GM12878 (cell line): Measurements from ENCODE around the gene RTN4RL1. TPM values are rescaled to one million over a fixed set of nuclear protein-coding genes. Genes with fewer than 3 reads are reported as not detected.
A peak's percentile ranks its signal among the peaks of the same experiment; 100 is the strongest.

ENCODE experiments used
- BCL11A ChIP-seq: IDR thresholded peaks from 2 replicates; pipeline ENCODE4 v1.6.1; 2011; ENCODE audit warnings: low read depth, low read length
- CBX5 ChIP-seq: sonication (generic); IDR thresholded peaks from 2 replicates; pipeline ENCODE4 v1.6.1; 2016; ENCODE audit warnings: low read depth, moderate library complexity, mild to moderate bottlenecking, inconsistent platforms
- CTCF ChIP-seq, 3 experiments: IDR thresholded peaks in 2 of 3; conservative IDR thresholded peaks in 1 of 3; 2 replicates each; pipeline ENCODE4 v1.5.1; 2011; ENCODE audit warnings: low read depth in 3 of 3, low read length in 3 of 3, mild to moderate bottlenecking in 3 of 3, control low read depth in 2 of 3, moderate library complexity in 2 of 3, inconsistent platforms in 1 of 3, mixed read lengths in 1 of 3; ENCODE audit not compliant: control insufficient read depth in 2 of 3, insufficient read depth in 1 of 3; ENCODE audit errors: extremely low read depth in 1 of 3
- E2F8 ChIP-seq: fragments of 450-650 bp; IDR thresholded peaks from 2 replicates; pipeline ENCODE4 v1.6.1; 2018; ENCODE audit warnings: mild to moderate bottlenecking, low read depth, moderate library complexity; ENCODE audit not compliant: partially characterized antibody
- E4F1 ChIP-seq: fragments of 450-650 bp; IDR thresholded peaks from 2 replicates; pipeline ENCODE4 v1.6.1; 2018; ENCODE audit warnings: borderline replicate concordance, mild to moderate bottlenecking; ENCODE audit not compliant: partially characterized antibody
- FOXK2 ChIP-seq: fragments of 450-650 bp; IDR thresholded peaks from 2 replicates; pipeline ENCODE4 v1.6.1; 2017; ENCODE audit warnings: mild to moderate bottlenecking, moderate library complexity
- IRF5 ChIP-seq: fragments of 450-650 bp; IDR thresholded peaks from 2 replicates; pipeline ENCODE4 v1.6.1; 2017; ENCODE audit warnings: borderline replicate concordance
- PAX8 ChIP-seq: fragments of 450-650 bp; IDR thresholded peaks from 2 replicates; pipeline ENCODE4 v1.6.1; 2017; ENCODE audit warnings: mild to moderate bottlenecking, moderate library complexity
- PBX3 ChIP-seq: IDR thresholded peaks from 2 replicates; pipeline ENCODE4 v1.6.1; 2011; ENCODE audit warnings: mild to moderate bottlenecking, low read depth, low read length, moderate library complexity; ENCODE audit not compliant: insufficient replicate concordance
- RELB ChIP-seq: fragments of 450-650 bp; IDR thresholded peaks from 2 replicates; pipeline ENCODE4 v1.6.1; 2017; ENCODE audit warnings: low read depth, mild to moderate bottlenecking, moderate library complexity
- SRF ChIP-seq, 2 experiments: IDR thresholded peaks; 2 replicates each; pipeline ENCODE4 v1.6.1; 2011; ENCODE audit warnings: low read depth in 2 of 2, low read length in 2 of 2, mild to moderate bottlenecking in 1 of 2, moderate library complexity in 1 of 2
- ZBTB40 ChIP-seq: fragments of 450-650 bp; IDR thresholded peaks from 2 replicates; pipeline ENCODE4 v1.6.1; 2016; ENCODE audit warnings: mild to moderate bottlenecking, moderate library complexity, borderline replicate concordance
- polyA plus RNA-seq, 11 experiments: library from polyadenylated mRNA; depleted of rRNA in 4 of 11; unstranded in 6 of 11; stranded (reverse) in 5 of 11; fragments of >200 nt; fragmentation: Nextera tagmentation in 4 of 11; fragmentation: Illumina TruSeq in 1 of 11; extraction: Ambion mirVana in 4 of 11; extraction: Trizol in 1 of 11; gene quantifications; 1 replicate in 1 of 11; 2 replicates in 10 of 11; pipeline versions ENCODE4 v1.2.1 to v1.2.3, GENCODE V29; 2011 to 2016; ENCODE audit warnings: inconsistent platforms in 2 of 11, missing spikeins in 2 of 11, low read depth in 1 of 11
- total RNA-seq, 4 experiments: library from RNA; depleted of rRNA in 3 of 4; stranded (reverse); fragments of >200 nt in 3 of 4; fragmentation: Illumina TruSeq in 1 of 4; extraction: Trizol in 1 of 4; gene quantifications; 2 replicates each; pipeline versions ENCODE4 v1.2.1 to v1.2.3, GENCODE V29; 2013 to 2021

Gene RTN4RL1
- total and polyA plus RNA-seq, 10 of the 15 experiments (the other 5 are each of a cell fraction or from before 2014, with no cell fraction given): 0.08 to 0.11 (median 0.10) TPM; not detected in 7

- no peak for TF ChIP-seq E4F1
- no peak for TF ChIP-seq PAX8
- TF ChIP-seq RELB: no peak
- TF ChIP-seq IRF5: no peak
- no peak for TF ChIP-seq PBX3
- TF ChIP-seq SRF (IDR thresholded peaks at IDR 0.05; ENCODE audit: low read depth in 2 of 2, low read length in 2 of 2): peak in 1 of 2 experiments; percentile 39; a peak in 1 of 4 replicates
- no peak for TF ChIP-seq FOXK2
- no peak for TF ChIP-seq CTCF (IDR thresholded peaks at IDR 0.05 in 2 of 3, conservative IDR thresholded peaks at IDR 0.05 in 1 of 3; ENCODE audit: control insufficient read depth in 2 of 3, extremely low read depth in 1 of 3, insufficient read depth in 1 of 3, low read depth in 3 of 3, low read length in 3 of 3)
- TF ChIP-seq ZBTB40: no peak
- no peak for TF ChIP-seq E2F8
- no peak for TF ChIP-seq BCL11A
- TF ChIP-seq CBX5: no peak
These were observed 39.4 kb upstream of the RTN4RL1 start (continued) for GRCh38 chr17:2064520-2064971.
